Sigmoid colon (tissue), 7 donors: ENCODE results near the gene SHROOM4. TPM values are rescaled to one million over a fixed set of nuclear protein-coding genes. Genes with fewer than 3 reads are reported as not detected.
A peak's percentile ranks its signal among the peaks of the same experiment; 100 is the strongest.

Experiments
- DNase-seq: peaks from one replicate; pipeline ENCODE4 v3.0.0-alpha.2; 2019
- H3K27ac ChIP-seq, 4 donors: fragments of 200-600 bp; sonication (generic); one replicate each; pipeline ENCODE4 v1.5.1; 2016 to 2019; ENCODE audit warnings: mild to moderate bottlenecking in 1 of 4
- H3K27me3 ChIP-seq, 3 donors: fragments of 200-600 bp; sonication (generic); one replicate each; pipeline ENCODE4 v1.5.1; 2019; ENCODE audit warnings: mild to moderate bottlenecking in 1 of 3
- H3K36me3 ChIP-seq, 4 donors: fragments of 200-600 bp; sonication (generic); one replicate each; pipeline ENCODE4 v1.5.1; 2016 to 2019
- H3K4me1 ChIP-seq, 4 donors: fragments of 200-600 bp; sonication (generic); one replicate each; pipeline ENCODE4 v1.5.1; 2017 to 2019
- H3K4me3 ChIP-seq, 4 donors: fragments of 200-600 bp; sonication (generic); one replicate each; pipeline ENCODE4 v1.5.1; 2017 to 2019; ENCODE audit warnings: mild to moderate bottlenecking in 2 of 4, moderate library complexity in 1 of 4
- H3K9me3 ChIP-seq, 4 donors: fragments of 200-600 bp in 3 of 4; sonication (generic) in 3 of 4; one replicate each; pipeline versions ENCODE4 v1.5.1 to v1.6.1; 2013 to 2019
- EP300 ChIP-seq, 4 donors: sonication (generic); formaldehyde crosslinking; IDR thresholded peaks; one replicate each; pipeline ENCODE4 v1.6.1; 2017; ENCODE audit warnings: antibody characterized with exemption in 4 of 4
- POLR2A ChIP-seq, 2 donors: fragments of 450-650 bp; IDR thresholded peaks; one replicate each; pipeline ENCODE4 v1.6.1; 2016; ENCODE audit warnings: antibody characterized with exemption in 2 of 2, mild to moderate bottlenecking in 2 of 2, moderate library complexity in 2 of 2
- POLR2AphosphoS5 ChIP-seq, 4 donors: sonication (generic); formaldehyde crosslinking; IDR thresholded peaks; one replicate each; pipeline ENCODE4 v1.6.1; 2017; ENCODE audit warnings: antibody characterized with exemption in 4 of 4
- WGBS, 2 donors: extraction: QIAGEN DNeasy Blood & Tissue Kit; methylation state at CpG; one replicate each; pipeline ENCODE4 v1.1.7; 2013; 5-methylcytosine and 5-hydroxymethylcytosine counted together
- intact Hi-C: fragments of 100-400 bp; cut with DNase I; formaldehyde crosslinking; loops from one replicate; pipeline ENCODE4 v1.15.1; 2023
- polyA plus RNA-seq, 3 donors: library from polyadenylated mRNA; stranded (reverse); fragments of 200-250 nt; gene quantifications; one replicate each; pipeline ENCODE4 v1.2.3, GENCODE V29; 2013
- total RNA-seq, 4 donors: library from RNA; depleted of rRNA; stranded (reverse); fragments of >200 nt; gene quantifications; one replicate each; pipeline ENCODE4 v1.1.0, GENCODE V29; 2016
- TF ChIP-seq, protein P1 (sequence below), 4 experiments: fragments of 450-650 bp in 3 of 4; fragments of 200-600 bp in 1 of 4; IDR thresholded peaks; one replicate each; pipeline ENCODE4 v1.5.1; 2016 to 2019; ENCODE audit warnings: antibody characterized with exemption in 4 of 4, mild to moderate bottlenecking in 3 of 4, moderate library complexity in 2 of 4
- donor health status: healthy with polysubstance abuse.
- donor health status: Bipolar disorder and iron deficiency.
- donor health status: healthy.

The SHROOM4 gene
- total and polyA plus RNA-seq, 7 donors = 0.46 to 6.1 (median 3.3) TPM; not detected in 1

GRCh38 chrX:50756276-50756675 lies 57.7 kb downstream of the SHROOM4 start:
- Histone ChIP-seq H3K9me3 (no peaks in the 10 kb centered on the region), H3K4me1 (no peaks in the 10 kb centered on the region), H3K36me3 (no peaks in the 10 kb centered on the region), H3K4me3 (no peak overlapping the region), H3K27me3 (no peaks in the 10 kb centered on the region), H3K27ac (no peak overlapping the region)
- 85 to 95% methylated on average over 3 of the region's 3 CpGs for WGBS, 2 donors
- TF ChIP-seq EP300 (IDR thresholded peaks at IDR 0.05) = no peak
- TF ChIP-seq POLR2AphosphoS5 (IDR thresholded peaks at IDR 0.05) = no peak
- TF ChIP-seq, protein P1, sequence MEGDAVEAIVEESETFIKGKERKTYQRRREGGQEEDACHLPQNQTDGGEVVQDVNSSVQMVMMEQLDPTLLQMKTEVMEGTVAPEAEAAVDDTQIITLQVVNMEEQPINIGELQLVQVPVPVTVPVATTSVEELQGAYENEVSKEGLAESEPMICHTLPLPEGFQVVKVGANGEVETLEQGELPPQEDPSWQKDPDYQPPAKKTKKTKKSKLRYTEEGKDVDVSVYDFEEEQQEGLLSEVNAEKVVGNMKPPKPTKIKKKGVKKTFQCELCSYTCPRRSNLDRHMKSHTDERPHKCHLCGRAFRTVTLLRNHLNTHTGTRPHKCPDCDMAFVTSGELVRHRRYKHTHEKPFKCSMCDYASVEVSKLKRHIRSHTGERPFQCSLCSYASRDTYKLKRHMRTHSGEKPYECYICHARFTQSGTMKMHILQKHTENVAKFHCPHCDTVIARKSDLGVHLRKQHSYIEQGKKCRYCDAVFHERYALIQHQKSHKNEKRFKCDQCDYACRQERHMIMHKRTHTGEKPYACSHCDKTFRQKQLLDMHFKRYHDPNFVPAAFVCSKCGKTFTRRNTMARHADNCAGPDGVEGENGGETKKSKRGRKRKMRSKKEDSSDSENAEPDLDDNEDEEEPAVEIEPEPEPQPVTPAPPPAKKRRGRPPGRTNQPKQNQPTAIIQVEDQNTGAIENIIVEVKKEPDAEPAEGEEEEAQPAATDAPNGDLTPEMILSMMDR (IDR thresholded peaks at IDR 0.05) = no peak
- no peak for TF ChIP-seq POLR2A (IDR thresholded peaks at IDR 0.05)
- intact Hi-C loops = no loop called here
- DNase-seq = no peak

DNA sequence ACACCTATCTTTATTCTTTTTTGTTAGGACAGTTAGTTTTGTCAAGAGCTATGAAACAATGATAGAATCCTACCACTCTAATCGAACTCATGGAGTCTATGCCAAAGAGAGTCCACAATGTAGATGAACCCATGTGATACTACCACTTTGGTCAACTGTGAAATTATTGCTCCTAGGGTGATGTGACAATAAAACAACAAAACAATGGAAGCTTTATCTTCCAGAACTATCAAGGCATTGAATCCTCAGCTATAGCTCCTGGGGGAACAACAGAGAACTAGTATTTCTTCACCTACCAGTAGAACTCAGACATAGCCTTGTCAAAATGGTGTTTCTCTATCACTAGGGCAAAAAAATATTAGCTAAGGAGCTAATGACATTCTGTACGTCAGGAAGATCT lies 62.9 kb downstream of the SHROOM4 start:
- DNase-seq = no peak

GRCh38 chrX:50747471-50747900 lies 66.5 kb downstream of the SHROOM4 start:
- no peak for DNase-seq
- peaks cover 0 to 7% (median 0%) of the 10 kb centered on the region in 4 donors for H3K4me1 ChIP-seq
- no peak for TF ChIP-seq POLR2A (IDR thresholded peaks at IDR 0.05)
- TF ChIP-seq POLR2AphosphoS5 (IDR thresholded peaks at IDR 0.05) = no peak
- TF ChIP-seq, protein P1 (IDR thresholded peaks at IDR 0.05) = peak in 3 of 4 experiments; percentile 20 to 57 (median 55)
- no peak for TF ChIP-seq EP300 (IDR thresholded peaks at IDR 0.05)
- H3K4me3 ChIP-seq = no peak overlapping the region
- 79 to 90% methylated on average over 1 of the region's 1 CpG for WGBS, 2 donors
- no peaks in the 10 kb centered on the region for H3K36me3 ChIP-seq
- H3K27ac ChIP-seq = no peak overlapping the region
- H3K27me3 ChIP-seq = no peaks in the 10 kb centered on the region
- intact Hi-C loops = loop anchor here (5.0 to 10.0 kb wide), 2 partner anchors 155 to 237 kb away; no protein-coding TSS in a partner anchor
- no peaks in the 10 kb centered on the region for H3K9me3 ChIP-seq

More for the DNA sequence above, 62.9 kb downstream of the SHROOM4 start:
- Histone ChIP-seq H3K27me3 (no peaks in the 10 kb centered on the region), H3K27ac (no peak overlapping the region), H3K36me3 (no peaks in the 10 kb centered on the region), H3K9me3 (no peaks in the 10 kb centered on the region), H3K4me3 (no peak overlapping the region), H3K4me1 (peaks cover 0 to 7% (median 0%) of the 10 kb centered on the region in 4 donors)
- 47 to 76% methylated on average over 2 of the region's 2 CpGs for WGBS, 2 donors
- no peak for TF ChIP-seq POLR2A (IDR thresholded peaks at IDR 0.05)
- TF ChIP-seq, protein P1 (IDR thresholded peaks at IDR 0.05) = no peak
- no peak for TF ChIP-seq EP300 (IDR thresholded peaks at IDR 0.05)
- no peak for TF ChIP-seq POLR2AphosphoS5 (IDR thresholded peaks at IDR 0.05)
- intact Hi-C loops = no loop called here

- intact Hi-C loops = no loop called here
- WGBS, 2 donors = 45 to 58% methylated on average over 2 of the region's 2 CpGs
- Histone ChIP-seq H3K27me3 (no peaks in the 10 kb centered on the region), H3K9me3 (no peaks in the 10 kb centered on the region), H3K36me3 (no peaks in the 10 kb centered on the region), H3K4me3 (no peak overlapping the region), H3K4me1 (no peaks in the 10 kb centered on the region), H3K27ac (no peak overlapping the region)
- TF ChIP-seq, protein P1 (IDR thresholded peaks at IDR 0.05) = no peak
- TF ChIP-seq EP300 (IDR thresholded peaks at IDR 0.05) = no peak
- no peak for TF ChIP-seq POLR2AphosphoS5 (IDR thresholded peaks at IDR 0.05)
- no peak for TF ChIP-seq POLR2A (IDR thresholded peaks at IDR 0.05)
- DNase-seq = no peak
These were observed 77.3 kb downstream of the SHROOM4 start for GRCh38 chrX:50736656-50737055.

DNA sequence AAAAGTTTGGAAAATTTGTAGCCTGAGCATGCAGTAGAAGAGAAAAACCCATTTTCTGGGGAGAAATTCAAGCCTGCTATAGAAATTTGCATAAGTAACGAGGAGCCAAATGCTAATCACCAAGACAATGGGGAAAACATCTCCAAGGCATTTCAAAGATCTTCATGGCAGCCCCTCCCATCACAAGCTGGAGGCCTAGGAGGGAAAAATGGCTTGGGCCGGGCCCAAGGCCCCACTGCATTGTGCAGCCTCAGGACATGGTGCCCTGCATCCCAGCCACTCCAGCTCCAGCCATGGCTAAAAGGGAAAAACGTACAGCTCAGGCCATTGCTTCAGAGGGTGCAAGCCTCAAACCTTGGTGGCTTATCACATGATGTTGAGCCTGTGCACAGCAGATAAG lies 87.7 kb downstream of the SHROOM4 start:
- WGBS, 2 donors = 85 to 90% methylated on average over 3 of the region's 3 CpGs
- Histone ChIP-seq H3K4me3 (no peak overlapping the region), H3K27me3 (no peaks in the 10 kb centered on the region), H3K36me3 (no peaks in the 10 kb centered on the region), H3K4me1 (no peaks in the 10 kb centered on the region), H3K9me3 (no peaks in the 10 kb centered on the region), H3K27ac (no peak overlapping the region)
- TF ChIP-seq EP300 (IDR thresholded peaks at IDR 0.05) = no peak
- TF ChIP-seq POLR2A (IDR thresholded peaks at IDR 0.05) = no peak
- TF ChIP-seq, protein P1 (IDR thresholded peaks at IDR 0.05) = no peak
- no peak for TF ChIP-seq POLR2AphosphoS5 (IDR thresholded peaks at IDR 0.05)
- intact Hi-C loops = no loop called here
- no peak for DNase-seq
